Measurements from ENCODE around the gene SWI5. TPM values are rescaled to one million over a fixed set of nuclear protein-coding genes. Genes with fewer than 3 reads are reported as not detected.
A peak's percentile ranks its signal among the peaks of the same experiment; 100 is the strongest.

SWI5 gene
- total and polyA plus RNA-seq, 2 experiments from 2014 or later = 26.6 to 42.5 TPM

GRCh38 chr9:128245421-128246151, 30.5 kb upstream of the SWI5 start:
- peaks cover 17% of the 10 kb centered on the region for H3K27me3 Mint-ChIP-seq (ENCODE audit: insufficient read depth, low read depth, poor library complexity)
- H3K4me1 Mint-ChIP-seq = peaks cover 23% of the 10 kb centered on the region
- ATAC-seq = 0 out of 3 replicates have a peak, but pooled peaks have one; percentile 1
- DNase-seq (ENCODE audit: low spot score) = peak; percentile 49
- peaks cover 3% of the 10 kb centered on the region; the same call in 1 of the 3 replicates for H3K36me3 Mint-ChIP-seq (ENCODE audit: low read depth)
- H3K36me3 ChIP-seq (ENCODE audit: insufficient read depth) = no peaks in the 10 kb centered on the region
- TF ChIP-seq NANOG (IDR thresholded peaks at IDR 0.05; ENCODE audit: borderline replicate concordance) (no peak), CREB1 (CRISPR knock-in tag; IDR thresholded peaks at IDR 0.05; ENCODE audit: low read depth) (no peak), JUNB (IDR thresholded peaks at IDR 0.05; ENCODE audit: unreplicated experiment) (no peak), ZNF462 (CRISPR knock-in tag; IDR thresholded peaks at IDR 0.05) (no peak), REST (IDR thresholded peaks at IDR 0.05; ENCODE audit: unreplicated experiment) (no peak), EZH2phosphoT487 (IDR thresholded peaks at IDR 0.05; ENCODE audit: unreplicated experiment) (no peak), ZNF114 (CRISPR knock-in tag; IDR thresholded peaks at IDR 0.05) (no peak), STAT1 (IDR thresholded peaks at IDR 0.05; ENCODE audit: unreplicated experiment) (no peak), POLR2AphosphoS5 (IDR thresholded peaks at IDR 0.05; ENCODE audit: low read depth) (no peak), ZNF331 (CRISPR knock-in tag; IDR thresholded peaks at IDR 0.05; ENCODE audit: low read depth) (no peak), EZH2 (IDR thresholded peaks at IDR 0.05; ENCODE audit: low read depth, unreplicated experiment) (no peak)
- TF ChIP-seq, protein P1, sequence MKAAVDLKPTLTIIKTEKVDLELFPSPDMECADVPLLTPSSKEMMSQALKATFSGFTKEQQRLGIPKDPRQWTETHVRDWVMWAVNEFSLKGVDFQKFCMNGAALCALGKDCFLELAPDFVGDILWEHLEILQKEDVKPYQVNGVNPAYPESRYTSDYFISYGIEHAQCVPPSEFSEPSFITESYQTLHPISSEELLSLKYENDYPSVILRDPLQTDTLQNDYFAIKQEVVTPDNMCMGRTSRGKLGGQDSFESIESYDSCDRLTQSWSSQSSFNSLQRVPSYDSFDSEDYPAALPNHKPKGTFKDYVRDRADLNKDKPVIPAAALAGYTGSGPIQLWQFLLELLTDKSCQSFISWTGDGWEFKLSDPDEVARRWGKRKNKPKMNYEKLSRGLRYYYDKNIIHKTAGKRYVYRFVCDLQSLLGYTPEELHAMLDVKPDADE (IDR thresholded peaks at IDR 0.05) = no peak
- TF ChIP-seq, protein P2, sequence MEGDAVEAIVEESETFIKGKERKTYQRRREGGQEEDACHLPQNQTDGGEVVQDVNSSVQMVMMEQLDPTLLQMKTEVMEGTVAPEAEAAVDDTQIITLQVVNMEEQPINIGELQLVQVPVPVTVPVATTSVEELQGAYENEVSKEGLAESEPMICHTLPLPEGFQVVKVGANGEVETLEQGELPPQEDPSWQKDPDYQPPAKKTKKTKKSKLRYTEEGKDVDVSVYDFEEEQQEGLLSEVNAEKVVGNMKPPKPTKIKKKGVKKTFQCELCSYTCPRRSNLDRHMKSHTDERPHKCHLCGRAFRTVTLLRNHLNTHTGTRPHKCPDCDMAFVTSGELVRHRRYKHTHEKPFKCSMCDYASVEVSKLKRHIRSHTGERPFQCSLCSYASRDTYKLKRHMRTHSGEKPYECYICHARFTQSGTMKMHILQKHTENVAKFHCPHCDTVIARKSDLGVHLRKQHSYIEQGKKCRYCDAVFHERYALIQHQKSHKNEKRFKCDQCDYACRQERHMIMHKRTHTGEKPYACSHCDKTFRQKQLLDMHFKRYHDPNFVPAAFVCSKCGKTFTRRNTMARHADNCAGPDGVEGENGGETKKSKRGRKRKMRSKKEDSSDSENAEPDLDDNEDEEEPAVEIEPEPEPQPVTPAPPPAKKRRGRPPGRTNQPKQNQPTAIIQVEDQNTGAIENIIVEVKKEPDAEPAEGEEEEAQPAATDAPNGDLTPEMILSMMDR (conservative IDR thresholded peaks at IDR 0.05; ENCODE audit: low read depth in 2 of 2) = no peak
- H3K9me3 Mint-ChIP-seq = no peaks in the 10 kb centered on the region; the same call in 2 of the 3 replicates
- no peaks in the 10 kb centered on the region; the same call in 1 of the 2 replicates for H4K20me1 ChIP-seq (replicated peaks; ENCODE audit: insufficient read depth)
- H3K4me2 ChIP-seq = peak overlapping the region; percentile 65
- no peak overlapping the region for H3K27ac ChIP-seq (ENCODE audit: low read depth)
- H3K4me3 ChIP-seq = peak overlapping the region; percentile 38; the same call in 1 of the 2 replicates
- peak overlapping the region; percentile 22; the same call in 2 of the 3 replicates for H3K4me3 Mint-ChIP-seq
- no peak overlapping the region for H2AFZ ChIP-seq
- peaks cover 19% of the 10 kb centered on the region for H3K4me1 ChIP-seq (ENCODE audit: insufficient read depth)
- H3F3A ChIP-seq (replicated peaks; ENCODE audit: low read depth) = peaks cover 8% of the 10 kb centered on the region; the same call in 1 of the 2 replicates
- no peaks in the 10 kb centered on the region for H3K79me2 ChIP-seq (replicated peaks; ENCODE audit: insufficient read depth)
- no peaks in the 10 kb centered on the region for H3K27me3 ChIP-seq (ENCODE audit: insufficient read depth)
- peak overlapping the region; percentile 67; the same call in 1 of the 2 replicates for H3K27ac Mint-ChIP-seq
- H3K9me2 ChIP-seq (ENCODE audit: insufficient read depth) = no peaks in the 10 kb centered on the region
